HK-2 (cell line): Measurements from ENCODE around the gene EMP1.

Source experiments
- DNase-seq: peaks from one replicate; pipeline ENCODE4 v3.0.0-alpha.2; 2018; ENCODE audit not compliant: unreplicated experiment

The EMP1 gene

DNA sequence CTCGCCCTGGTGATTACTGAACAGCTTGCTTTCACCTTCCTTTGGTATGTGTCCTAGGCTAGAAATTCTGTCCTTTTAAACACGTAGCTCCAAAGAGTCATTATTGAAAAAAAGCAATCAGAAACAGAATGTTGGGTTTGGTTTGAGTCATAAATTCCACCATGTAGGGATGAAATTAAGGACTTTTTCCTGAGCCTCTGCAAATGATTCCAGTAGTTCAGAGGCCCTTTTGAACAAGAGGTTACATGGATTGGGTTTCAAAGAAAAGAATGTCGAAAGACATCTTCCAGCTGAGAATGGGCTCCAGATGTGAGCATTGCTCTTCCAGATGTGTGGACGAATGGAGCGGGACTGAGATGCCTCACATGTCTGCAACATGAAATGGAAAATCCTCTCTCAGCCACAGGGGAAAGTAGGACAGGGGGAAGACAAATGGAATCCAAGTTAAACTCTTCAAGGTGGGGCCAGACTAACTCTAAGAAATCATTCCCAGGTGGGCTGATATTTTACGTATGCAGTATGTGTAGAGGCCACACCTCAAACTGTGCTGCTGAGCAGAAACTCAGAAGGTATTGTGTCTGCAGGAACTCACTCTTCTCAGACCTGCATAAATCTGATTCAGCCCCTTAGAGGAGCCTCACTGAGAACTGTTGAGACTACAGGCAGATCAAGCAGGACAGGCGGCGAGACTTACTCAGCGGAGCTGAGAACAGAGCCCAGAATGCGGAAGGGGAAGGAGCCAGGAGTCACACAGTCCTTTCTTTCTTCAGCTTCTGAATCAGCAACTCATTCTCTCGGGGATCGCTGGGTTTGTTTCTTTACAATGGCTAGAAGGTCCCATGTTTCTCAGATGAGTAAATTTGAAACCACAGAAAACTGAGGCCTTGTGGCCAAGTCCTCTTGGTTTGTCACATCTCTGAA, 23.3 kb upstream of the EMP1 start:
- peak; percentile 65 for DNase-seq

DNA sequence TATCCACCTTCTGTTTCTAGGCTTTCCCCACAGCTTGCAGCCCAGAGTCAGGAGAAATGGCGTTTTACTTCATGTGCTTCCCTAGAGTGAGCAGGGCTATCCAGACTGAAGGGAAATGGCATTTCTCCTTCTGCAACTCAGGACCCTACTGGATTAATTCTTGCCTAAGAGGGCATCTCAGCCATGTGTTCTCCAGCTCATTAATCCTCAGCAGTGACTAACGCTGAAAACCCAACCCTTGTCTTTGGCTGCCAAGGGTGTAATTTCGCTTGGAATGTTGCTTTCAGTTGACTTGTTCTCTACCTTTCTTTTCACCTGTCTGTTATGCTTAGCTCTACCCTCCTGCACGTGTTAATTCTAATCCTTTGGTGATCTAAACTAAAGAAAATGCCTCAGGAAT, 21.0 kb upstream of the EMP1 start:
- peak; percentile 14 for DNase-seq

DNA sequence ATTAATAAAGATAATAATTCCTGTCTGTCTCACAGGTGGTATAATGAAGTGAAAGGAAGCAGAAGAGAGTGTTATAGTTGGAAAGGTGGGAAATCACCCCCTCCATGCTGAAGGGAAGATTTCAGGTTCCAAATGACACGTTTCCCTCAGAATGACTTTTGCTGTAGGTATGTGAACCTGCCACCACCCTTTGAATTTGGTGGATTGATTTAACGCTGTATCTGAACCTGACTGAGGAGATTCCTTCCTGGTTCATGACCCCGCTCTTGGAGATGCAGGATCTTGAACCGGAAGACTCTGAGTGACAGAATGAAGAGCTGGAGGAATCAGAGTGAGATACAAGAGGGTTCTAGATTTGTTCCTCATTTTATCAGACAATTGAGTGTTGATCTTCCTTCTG, 20.3 kb upstream of the EMP1 start:
- no peak for DNase-seq

DNA sequence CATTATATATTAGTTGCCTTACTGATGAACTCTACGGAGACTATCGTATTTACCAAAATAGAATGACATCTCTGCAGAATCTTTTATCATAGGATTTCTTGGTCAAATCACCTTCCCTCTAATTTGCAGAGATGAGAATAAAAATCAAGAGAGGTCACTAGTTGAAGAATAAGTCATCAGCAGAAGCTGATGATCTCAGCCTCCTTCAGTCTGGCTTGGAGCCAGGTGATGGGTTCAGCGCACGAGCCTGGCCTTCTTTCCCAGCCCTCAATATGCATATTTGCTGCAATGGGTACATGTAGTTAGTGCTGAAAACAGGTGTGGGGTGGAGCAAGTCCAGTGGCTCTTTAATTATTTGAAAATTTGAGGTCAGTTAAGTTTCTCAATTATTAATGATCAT, 19.2 kb upstream of the EMP1 start:
- DNase-seq, result peak; percentile 16

DNA sequence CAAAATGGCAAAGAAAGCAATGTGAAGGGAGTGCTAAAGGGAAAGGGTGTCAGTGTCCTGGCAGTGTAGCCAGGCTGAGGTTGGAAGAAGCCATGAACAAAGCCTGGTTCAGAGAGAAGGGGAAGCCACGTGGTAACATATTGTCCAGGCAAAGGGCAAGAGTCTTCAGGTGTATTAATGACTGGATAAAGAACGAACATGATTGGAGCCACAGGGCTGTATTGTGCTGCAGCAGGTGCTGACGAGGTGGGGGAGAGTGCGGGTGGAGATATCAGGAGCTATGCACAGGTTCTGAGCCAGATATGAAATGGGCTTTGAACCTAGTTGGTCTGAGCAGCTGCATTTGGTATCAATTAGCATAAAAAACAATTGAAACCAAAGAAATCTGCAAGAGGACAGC, 18.6 kb upstream of the EMP1 start:
- no peak for DNase-seq

DNA sequence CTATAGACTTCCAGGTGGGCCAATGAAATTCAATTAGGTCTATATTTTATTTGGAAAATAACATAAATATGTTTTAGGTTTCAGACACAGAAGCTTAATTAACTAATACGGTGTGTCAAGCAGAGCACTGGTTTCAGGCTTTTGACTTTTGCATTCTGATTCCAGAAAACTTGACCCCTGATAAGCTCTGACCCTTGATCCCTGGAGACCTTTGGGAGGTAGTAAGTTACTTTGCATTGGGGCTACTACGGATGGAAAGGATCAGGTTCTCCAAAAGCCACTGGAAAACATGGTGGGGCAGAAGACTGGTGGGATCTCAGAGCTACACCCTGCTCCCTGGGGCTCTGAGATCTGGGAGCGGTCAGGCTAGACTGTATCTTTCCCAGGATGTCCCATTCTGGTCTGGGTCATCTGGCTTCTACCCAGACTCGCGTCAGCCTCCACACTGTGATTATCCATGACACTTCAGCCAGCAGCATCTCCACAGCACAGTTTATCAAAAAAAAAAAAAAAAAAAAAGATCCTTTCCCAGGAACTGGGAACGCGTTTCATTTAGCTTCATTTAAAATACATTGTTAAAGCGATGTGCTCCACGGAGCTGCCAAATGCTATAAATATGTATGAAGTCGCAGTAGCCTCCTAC, 17.8 kb upstream of the EMP1 start:
- no peak for DNase-seq

DNA sequence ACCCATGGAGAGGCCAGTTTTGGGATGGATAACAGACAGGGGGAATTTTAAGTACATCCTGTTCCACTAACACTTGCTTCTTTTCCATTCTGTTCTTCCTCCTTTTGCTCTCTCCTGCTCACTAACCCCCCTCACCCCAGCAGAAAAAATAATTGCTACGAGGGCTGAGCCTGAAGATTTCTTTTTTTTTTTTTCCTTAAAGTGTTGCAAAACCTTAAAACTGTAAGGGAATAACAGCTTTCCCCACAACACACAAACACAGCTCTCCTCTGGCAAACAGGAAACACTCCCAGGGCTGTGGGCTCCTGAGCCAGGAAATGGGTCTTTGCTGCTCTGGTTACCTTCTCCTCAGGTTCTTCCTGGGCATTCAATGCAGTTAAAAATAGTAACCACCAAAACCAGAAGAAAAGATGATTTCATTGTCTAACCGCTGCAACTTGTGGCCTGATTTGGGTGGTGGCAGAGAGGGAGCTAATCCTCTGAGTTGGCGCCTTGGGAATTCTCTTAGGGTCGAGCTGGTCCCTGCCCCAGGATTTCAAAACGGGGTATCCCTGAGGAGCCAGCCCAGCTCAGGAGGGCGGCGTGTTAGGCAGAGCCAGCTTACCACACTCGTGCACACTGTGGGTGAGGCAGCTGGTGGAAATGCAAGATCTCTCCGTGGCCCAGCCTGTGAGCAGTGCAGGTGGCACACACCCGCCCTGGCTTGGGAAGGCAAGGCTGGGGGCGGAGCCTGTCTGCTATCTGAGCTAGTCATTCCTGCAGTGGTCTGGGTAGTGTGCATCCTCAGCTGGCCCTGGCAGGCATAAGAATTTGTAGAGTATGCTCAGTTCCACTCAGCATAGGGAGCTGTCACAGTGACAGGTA, 17.1 kb upstream of the EMP1 start:
- DNase-seq, result peak; percentile 71

DNA sequence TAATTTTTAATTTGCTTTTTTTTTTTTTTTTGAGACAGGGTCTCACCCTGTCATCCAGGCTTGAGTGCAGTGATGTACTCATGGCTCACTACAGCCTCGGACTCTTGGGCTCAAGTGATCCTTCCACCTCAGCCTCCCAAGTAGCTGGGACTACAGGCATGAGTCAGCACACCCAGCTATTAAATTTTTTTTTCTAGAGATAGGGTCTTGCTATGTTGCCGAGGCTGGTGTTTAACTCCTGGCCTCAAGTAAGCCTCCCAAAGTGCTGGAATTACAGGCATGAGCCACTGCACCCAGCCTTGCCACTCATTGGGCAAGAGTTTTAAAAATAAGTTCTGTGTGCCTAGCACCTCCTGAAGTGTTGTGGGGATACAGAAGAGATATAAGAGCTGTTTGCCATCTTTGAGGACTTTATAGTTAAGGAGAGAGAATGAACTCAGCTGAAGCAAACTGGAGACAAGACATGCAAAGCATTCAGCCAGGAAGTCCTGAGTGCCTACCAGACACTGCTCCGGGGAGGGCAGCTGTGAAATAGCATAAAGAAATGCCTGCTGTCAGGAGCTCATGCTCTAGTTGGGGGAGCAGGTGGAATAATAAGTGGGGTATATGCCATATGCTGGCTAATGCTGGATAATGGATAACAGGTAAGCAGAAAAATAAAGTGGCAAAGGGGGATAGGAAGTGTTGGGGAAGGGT, 15.0 kb upstream of the EMP1 start:
- DNase-seq, result no peak

DNA sequence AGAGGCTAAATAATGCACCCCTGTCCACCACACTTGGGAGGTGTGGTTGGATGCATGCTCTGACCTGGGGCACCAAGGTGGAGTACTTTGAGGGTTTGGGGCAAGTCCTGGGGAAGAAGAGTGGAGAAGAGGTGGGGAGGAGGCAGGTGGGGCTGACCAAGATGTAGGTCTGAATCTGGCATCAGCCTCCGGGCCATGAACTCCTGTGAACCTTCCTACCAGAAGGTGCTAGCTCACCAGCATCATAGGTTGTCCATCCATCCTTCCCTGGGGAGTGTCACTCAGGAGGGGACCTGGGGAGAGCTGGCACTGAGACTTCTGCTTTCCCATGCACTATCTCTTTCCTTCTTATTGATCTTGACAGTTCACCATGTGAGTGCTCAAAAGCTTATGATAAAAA, 13.6 kb upstream of the EMP1 start:
- no peak for DNase-seq

DNA sequence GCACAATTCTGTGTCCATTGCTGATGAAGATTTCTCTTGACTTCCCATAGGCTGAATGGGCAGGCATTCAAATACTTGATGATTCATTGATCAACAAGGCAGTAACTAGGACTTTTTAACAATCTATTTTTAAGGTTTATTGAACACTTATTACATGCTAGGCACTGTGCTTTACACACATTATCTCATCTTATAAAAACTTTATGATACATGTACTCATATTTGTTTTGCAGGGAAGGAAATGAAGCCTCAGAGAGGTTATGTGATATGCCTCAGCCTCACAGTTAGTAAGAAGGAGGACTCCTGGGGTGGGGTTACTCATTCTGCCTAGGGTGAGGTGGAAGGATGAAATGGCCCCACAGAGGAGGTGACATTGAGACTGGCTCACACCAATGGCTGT, 12.9 kb upstream of the EMP1 start:
- DNase-seq, result no peak

DNA sequence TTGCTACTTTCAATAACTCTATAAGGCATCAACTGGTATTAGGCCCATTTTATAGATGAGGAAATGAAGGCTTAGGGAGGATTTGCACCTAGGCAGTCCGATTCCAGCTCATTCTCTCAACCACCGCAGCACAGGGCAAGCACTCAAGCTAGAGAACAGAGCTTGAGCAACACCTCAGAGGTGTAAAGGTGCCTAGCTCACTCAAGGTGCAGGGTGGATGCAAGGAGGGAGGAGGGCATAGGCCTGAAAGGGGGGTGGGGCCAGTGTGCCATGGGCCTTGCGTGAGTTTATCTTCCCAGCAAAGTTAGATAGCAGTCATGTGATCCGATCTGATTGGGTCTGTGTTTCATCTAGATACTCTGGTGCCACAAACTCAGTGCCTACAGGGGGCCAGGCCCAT, 10.2 kb upstream of the EMP1 start:
- no peak for DNase-seq

DNA sequence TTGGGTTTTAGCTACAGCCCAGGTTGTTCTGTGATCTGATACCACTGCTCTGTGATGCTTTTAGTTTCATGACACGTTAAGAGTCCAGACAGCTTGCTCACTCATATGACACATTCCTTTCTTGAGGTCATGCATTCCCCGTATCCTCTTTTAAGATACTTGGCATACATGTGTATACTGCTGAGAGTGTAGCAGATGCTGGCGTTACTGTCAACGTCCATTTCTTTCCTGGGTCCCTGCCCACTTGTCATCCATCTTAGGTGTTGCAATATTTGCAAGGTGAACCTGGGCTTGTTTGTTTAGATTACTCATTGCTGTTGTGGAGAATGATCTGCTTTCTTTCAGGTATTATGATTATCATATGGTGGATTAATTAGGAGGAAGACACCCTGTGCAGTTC, 9.1 kb upstream of the EMP1 start:
- DNase-seq, result no peak

DNA sequence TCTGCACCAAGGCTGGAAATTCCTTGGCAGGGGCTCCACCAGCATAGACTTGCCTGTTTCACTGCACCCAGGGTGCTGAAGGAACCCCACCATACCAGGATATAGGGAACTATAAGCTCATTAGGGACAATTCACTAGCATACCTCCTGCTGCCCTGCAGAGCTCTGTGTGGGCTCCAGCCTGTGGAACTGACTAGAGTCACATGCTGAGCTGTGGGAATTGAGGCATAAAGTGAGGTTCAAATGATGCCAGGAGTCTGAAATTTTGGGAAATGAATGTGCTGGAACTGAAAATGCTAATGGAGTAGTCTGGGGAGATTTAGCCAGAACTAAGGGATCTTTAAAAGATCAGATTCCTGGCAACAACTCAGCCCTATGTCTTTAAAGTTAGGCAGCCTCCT, 7.3 kb upstream of the EMP1 start:
- DNase-seq, result no peak

DNA sequence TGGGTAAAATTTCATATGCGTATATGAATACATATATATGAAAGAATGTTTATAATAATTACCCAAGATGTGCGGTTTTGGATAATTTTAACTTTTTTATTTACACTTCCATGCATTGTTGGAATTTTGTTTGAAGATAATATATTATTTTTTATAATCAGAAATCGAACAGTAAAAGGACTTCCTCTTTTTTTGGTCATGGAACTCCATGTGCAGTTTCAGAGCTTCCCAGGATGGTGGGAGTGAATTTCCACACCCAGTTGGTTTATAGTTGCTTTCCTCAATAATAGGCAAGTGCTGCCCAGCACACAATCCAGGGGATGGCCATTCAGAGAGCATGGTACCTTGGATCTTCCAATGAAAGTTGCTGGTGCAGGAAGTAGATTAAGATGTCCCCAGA, 6.3 kb upstream of the EMP1 start:
- no peak for DNase-seq

DNA sequence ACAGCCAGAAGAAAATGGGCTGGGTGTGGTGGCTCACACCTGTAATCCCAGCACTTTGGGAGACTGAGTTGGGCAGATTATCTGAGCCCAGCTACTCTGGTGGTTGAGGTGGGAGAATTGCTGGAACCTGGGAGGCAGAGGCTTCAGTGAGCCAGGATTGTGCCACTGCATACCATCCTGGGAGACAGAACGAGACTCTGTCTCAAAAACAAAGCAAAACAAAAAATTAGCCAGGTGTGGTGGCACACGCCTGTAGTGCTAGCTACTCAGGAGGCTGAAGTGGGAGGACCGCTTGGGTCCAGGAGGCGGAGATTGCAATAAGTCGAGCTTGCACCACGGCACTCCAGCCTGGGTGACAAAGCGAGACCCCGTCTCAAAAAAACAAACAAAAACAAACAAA, 3.8 kb upstream of the EMP1 start:
- DNase-seq, result no peak

DNA sequence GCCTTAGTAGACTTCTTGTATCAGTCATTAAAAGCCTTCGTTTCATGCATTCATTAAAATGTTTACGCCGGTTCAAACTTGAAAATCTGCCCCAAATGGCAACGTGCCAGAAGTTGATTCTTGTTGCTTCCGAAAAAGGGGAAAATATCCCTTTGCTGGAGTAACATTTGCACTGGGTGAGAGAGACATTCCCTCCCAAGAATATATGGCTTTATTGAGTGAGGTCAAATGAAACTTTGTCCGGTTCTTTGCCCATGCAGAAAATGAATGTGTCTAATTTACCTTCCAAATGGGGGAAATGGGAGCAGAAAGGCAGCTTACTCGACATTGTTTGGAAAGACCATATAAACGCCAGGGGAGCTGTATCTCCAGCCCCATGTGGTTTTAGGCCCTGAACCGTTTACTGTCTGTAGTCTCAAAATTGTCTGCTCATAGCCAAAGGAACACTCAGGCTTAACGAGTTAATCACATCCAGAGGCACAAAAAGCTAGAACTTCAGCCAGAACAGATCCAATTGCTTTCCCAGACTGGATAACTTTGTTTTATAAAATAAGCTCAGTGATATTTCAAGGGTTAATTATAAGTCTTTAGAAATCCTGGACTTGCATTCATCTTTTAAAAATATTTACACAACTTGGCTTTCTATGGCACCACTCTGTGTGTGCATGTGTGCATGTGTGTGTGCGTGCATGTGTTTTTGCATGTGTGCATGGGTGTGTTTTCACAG, 2.9 kb upstream of the EMP1 start:
- DNase-seq, result no peak

DNA sequence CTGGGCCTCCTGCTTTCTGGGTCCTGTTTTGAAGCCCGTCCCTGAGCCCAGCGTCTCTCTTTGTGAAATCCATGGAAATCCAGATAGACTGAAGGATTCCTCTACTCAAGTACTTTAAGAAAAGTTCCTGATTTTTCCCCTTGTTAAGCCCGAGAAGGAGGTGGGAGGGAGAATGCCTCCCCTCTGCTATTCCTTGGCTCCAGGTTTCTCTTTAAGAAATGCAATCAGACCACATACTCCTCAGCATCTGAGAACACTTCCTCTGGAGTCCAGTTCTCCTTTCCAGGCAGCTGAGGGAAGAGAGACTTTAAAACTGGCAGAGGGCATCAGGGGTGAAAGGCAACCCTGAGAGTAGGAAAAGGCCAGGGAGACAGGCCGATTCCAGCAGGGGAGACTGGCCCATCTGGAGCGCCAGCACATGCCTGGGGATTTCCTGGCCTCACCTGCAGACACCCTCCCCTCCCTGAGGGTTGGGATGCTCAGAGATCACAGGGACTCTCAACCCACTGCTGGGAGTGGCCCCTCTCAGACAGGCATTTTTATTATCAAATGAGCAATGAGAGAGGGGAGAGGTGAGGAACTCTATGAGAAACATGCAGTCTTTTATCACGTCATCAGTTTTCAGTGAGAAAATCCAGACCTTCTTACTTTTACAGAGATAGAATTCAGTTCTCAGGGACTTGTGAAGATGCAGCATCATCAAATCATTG, 2.0 kb upstream of the EMP1 start:
- DNase-seq, result no peak

DNA sequence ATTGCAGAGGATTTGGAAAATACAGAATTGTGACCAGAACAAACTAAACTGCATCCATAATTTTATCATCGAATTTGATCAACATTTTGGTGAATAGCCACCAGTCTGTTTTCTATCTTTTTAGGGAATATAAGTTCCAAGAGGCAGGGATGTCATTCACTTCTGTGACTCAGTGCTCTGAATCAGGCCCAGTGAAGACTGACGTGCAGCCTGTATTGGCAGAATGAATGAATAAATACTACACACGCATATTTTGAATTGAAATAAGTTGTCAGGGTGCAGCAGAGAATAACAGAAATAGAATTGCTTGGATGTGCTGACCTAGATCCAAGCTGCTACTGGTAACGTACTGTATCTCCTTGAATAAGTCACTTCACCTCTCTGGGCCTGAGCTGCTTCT, 1.3 kb upstream of the EMP1 start:
- no peak for DNase-seq

DNA sequence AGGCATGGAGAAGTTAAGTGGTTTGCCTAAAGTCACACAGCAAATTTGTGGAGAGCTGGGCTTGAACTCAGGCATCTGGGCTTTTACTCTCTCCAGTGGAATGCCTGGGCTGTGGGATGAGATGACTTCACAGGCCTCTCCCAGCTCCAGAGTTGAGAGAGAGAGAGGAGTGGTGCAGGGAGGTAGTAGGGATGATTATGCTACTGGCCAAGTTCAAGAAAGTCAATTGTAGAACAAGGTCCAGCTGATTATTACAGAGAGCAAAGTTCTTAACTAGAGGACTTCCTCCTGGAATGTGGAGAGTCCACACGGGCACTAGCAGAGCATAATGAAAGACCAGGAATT, 769 bp upstream of the EMP1 start:
- DNase-seq, result no peak

DNA sequence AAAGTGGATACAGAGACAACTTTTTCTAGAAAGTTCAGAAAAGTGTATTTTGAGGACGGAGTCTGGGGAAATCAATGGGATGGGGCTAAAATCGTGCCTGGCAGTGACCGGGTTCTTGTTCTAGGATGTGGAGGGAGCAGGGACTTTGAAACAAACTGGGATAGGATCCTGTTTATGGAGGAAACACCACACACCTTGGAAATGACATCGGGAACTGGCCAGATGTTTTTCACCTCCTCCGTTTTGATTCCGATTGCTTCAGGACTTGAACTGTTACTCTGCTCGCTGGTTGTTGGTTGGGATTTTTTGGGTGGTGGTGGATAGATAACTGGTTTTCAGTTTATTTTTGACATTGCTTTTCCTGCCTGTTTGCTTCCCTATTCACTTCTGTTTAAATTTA, 506 bp downstream of the EMP1 start:
- DNase-seq, result no peak
